SH-SY5Y (cell line): Measurements from ENCODE around the gene MRLN.

Experiments
- GATA2 ChIP-seq: IDR thresholded peaks from 2 replicates; pipeline ENCODE4 v1.6.1; 2011; ENCODE audit warnings: mild to moderate bottlenecking, low read depth, low read length
- GATA3 ChIP-seq: IDR thresholded peaks from 2 replicates; pipeline ENCODE4 v1.6.1; 2011; ENCODE audit warnings: low read depth, mild to moderate bottlenecking, low read length, moderate library complexity

GRCh38 chr10:59735296-59735695 lies 18.0 kb downstream of the MRLN start:
- no peak for TF ChIP-seq GATA3
- no peak for TF ChIP-seq GATA2
